ENCODE data around the gene PTGER1. TPM values are rescaled to one million over a fixed set of nuclear protein-coding genes. Genes with fewer than 3 reads are reported as not detected.

PTGER1 gene, protein sequence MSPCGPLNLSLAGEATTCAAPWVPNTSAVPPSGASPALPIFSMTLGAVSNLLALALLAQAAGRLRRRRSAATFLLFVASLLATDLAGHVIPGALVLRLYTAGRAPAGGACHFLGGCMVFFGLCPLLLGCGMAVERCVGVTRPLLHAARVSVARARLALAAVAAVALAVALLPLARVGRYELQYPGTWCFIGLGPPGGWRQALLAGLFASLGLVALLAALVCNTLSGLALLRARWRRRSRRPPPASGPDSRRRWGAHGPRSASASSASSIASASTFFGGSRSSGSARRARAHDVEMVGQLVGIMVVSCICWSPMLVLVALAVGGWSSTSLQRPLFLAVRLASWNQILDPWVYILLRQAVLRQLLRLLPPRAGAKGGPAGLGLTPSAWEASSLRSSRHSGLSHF
- under 1 TPM; 0.32 to 0.47 TPM for polyA plus RNA-seq

GRCh38 chr19:14475251-14476073 lies at the start of gene PTGER1:
PTGER1 (minus strand) TSS chr19:14475354; CDS start chr19:14474320, 1,034 bp downstream.
- H3K4me1 ChIP-seq (ENCODE audit: control insufficient read depth in 2 of 2, insufficient read depth in 2 of 2, low read length in 1 of 2) = peaks cover 0 to 32% of the 10 kb centered on the region in 2 donors
- H3K4me3 ChIP-seq (ENCODE audit: low read depth in 1 of 2, low read length in 2 of 2) = peak within 1 kb of the TSS in 1 of 2 donors; percentile 7
- H3K27me3 ChIP-seq (ENCODE audit: control insufficient read depth in 1 of 2, insufficient read depth in 2 of 2, low read length in 2 of 2) = peaks cover 0 to 2% of the 10 kb centered on the region in 2 donors
- H3K9me3 ChIP-seq (ENCODE audit: control insufficient read depth in 2 of 2, insufficient read depth in 1 of 2, low read depth in 1 of 2, low read length in 1 of 2) = no peaks in the 10 kb centered on the region
- H3K36me3 ChIP-seq (ENCODE audit: control insufficient read depth in 2 of 2, insufficient read depth in 2 of 2, low read length in 1 of 2) = peaks cover 8 to 27% of the 10 kb centered on the region in 2 donors
- 6 to 9% methylated on average over 33 of the region's 33 CpGs for WGBS, 2 donors
- peak within 1 kb of the TSS; percentile 51 to 59 for H3K27ac ChIP-seq (ENCODE audit: low read depth in 2 of 2, low read length in 1 of 2)

- Histone ChIP-seq H3K27ac (ENCODE audit: low read depth in 2 of 2, low read length in 1 of 2) (peak overlapping the region; percentile 96 to 98), H3K4me1 (ENCODE audit: control insufficient read depth in 2 of 2, insufficient read depth in 2 of 2, low read length in 1 of 2) (peaks cover 3% of the 10 kb centered on the region in 2 donors)
- WGBS, 2 donors = 91 to 93% methylated on average over 4 of the region's 4 CpGs
Observed at GRCh38 chr19:14520543-14520942, 45.4 kb upstream of the PTGER1 start.

DNA sequence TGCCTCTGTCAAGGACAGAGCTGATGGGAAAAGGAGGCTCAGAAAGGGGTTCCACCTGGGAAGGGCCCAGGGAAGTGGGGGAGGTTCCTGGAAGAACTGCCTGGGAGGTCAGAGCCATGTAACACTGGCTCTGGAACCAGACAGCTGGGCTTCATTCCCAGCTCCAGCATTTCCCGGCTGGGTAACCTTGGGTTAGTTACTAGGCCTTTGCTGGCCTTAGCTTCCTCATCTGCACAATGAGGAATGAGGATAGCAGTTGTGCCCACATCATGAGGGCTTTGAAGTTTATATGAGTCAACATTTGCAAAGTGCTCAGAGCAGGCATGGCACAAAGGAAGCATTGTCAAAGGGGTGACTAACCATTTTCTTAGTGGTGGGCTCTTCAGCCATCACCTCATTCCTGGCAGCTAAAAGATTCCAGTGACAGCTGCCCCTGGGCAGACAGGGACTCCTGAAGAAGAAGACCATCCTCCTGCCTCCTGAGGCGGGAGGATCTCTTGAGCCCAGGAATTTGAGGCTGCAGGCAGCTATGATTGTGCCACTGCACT lies 44.8 kb upstream of the PTGER1 start:
- Histone ChIP-seq H3K4me1 (ENCODE audit: control insufficient read depth in 2 of 2, insufficient read depth in 2 of 2, low read length in 1 of 2) (peaks cover 3% of the 10 kb centered on the region in 2 donors), H3K4me3 (ENCODE audit: low read depth in 1 of 2, low read length in 2 of 2) (no peak overlapping the region), H3K27ac (ENCODE audit: low read depth in 2 of 2, low read length in 1 of 2) (peak overlapping the region; percentile 96 to 98), H3K36me3 (ENCODE audit: control insufficient read depth in 2 of 2, insufficient read depth in 2 of 2, low read length in 1 of 2) (peaks cover 2 to 14% of the 10 kb centered on the region in 2 donors), H3K27me3 (ENCODE audit: control insufficient read depth in 1 of 2, insufficient read depth in 2 of 2, low read length in 2 of 2) (no peaks in the 10 kb centered on the region), H3K9me3 (ENCODE audit: control insufficient read depth in 2 of 2, insufficient read depth in 1 of 2, low read depth in 1 of 2, low read length in 1 of 2) (no peaks in the 10 kb centered on the region)
- 44 to 46% methylated on average over 2 of the region's 2 CpGs for WGBS, 2 donors

More at GRCh38 chr19:14520543-14520942, 45.4 kb upstream of the PTGER1 start:
- Histone ChIP-seq H3K27me3 (ENCODE audit: control insufficient read depth in 1 of 2, insufficient read depth in 2 of 2, low read length in 2 of 2) (no peaks in the 10 kb centered on the region), H3K9me3 (ENCODE audit: control insufficient read depth in 2 of 2, insufficient read depth in 1 of 2, low read depth in 1 of 2, low read length in 1 of 2) (no peaks in the 10 kb centered on the region), H3K4me3 (ENCODE audit: low read depth in 1 of 2, low read length in 2 of 2) (no peak overlapping the region), H3K36me3 (ENCODE audit: control insufficient read depth in 2 of 2, insufficient read depth in 2 of 2, low read length in 1 of 2) (peaks cover 2 to 10% of the 10 kb centered on the region in 2 donors)

GRCh38 chr19:14519245-14519859 lies 44.2 kb upstream of the PTGER1 start:
- no peaks in the 10 kb centered on the region for H3K27me3 ChIP-seq (ENCODE audit: control insufficient read depth in 1 of 2, insufficient read depth in 2 of 2, low read length in 2 of 2)
- H3K4me1 ChIP-seq (ENCODE audit: control insufficient read depth in 2 of 2, insufficient read depth in 2 of 2, low read length in 1 of 2) = peaks cover 3 to 6% of the 10 kb centered on the region in 2 donors
- WGBS, 2 donors = 87 to 89% methylated on average over 22 of the region's 22 CpGs
- peak overlapping the region; percentile 96 to 98 for H3K27ac ChIP-seq (ENCODE audit: low read depth in 2 of 2, low read length in 1 of 2)
- H3K9me3 ChIP-seq (ENCODE audit: control insufficient read depth in 2 of 2, insufficient read depth in 1 of 2, low read depth in 1 of 2, low read length in 1 of 2) = no peaks in the 10 kb centered on the region
- no peak overlapping the region for H3K4me3 ChIP-seq (ENCODE audit: low read depth in 1 of 2, low read length in 2 of 2)
- H3K36me3 ChIP-seq (ENCODE audit: control insufficient read depth in 2 of 2, insufficient read depth in 2 of 2, low read length in 1 of 2) = peaks cover 7 to 19% of the 10 kb centered on the region in 2 donors

DNA sequence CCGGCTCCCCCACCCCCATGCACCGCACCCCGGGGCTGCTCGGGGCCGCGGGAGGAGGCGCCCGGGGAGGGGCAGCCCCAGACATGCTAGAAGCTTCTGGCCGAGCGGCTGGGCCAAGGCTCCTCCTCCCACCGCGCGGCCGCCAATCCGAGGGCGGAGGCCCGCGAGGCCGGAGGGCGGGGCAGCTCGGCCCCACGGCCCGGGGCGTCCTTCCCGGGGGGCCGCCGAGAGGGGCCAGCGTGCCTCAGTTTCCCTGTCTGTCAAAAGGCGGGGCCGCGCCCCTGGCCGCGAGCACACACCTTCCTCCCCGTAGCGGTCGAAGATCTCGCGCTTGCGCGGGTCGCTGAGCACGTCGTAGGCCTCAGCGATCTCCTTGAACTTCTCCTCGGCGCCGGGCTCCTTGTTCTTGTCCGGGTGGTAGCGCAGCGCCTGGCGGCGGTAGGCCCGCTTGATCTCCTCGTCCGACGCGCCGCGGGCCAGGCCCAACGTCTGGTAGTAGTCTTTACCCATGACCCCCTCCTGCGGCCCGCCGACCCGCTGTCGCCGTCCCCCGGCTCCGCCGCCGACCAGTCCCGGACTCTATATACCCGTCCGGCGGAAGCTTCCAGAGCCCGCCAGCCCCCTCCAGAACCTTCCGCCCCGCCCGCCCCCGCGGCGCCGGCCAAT lies 42.8 kb upstream of the PTGER1 start, which contains the start of gene DNAJB1:
Gene DNAJB1 (minus strand): TSS at position 558 of the 666 bp plus-strand sequence. CDS start 48 bp downstream, at position 510.
- H3K36me3 ChIP-seq (ENCODE audit: control insufficient read depth in 2 of 2, insufficient read depth in 2 of 2, low read length in 1 of 2) = peaks cover 10 to 22% of the 10 kb centered on the region in 2 donors
- peak within 1 kb of the TSS; percentile 98 to 99 for H3K27ac ChIP-seq (ENCODE audit: low read depth in 2 of 2, low read length in 1 of 2)
- 0 to 1% methylated on average over 68 to 81 of the region's 82 CpGs for WGBS, 2 donors
- peaks cover 3 to 6% of the 10 kb centered on the region in 2 donors for H3K4me1 ChIP-seq (ENCODE audit: control insufficient read depth in 2 of 2, insufficient read depth in 2 of 2, low read length in 1 of 2)
- H3K27me3 ChIP-seq (ENCODE audit: control insufficient read depth in 1 of 2, insufficient read depth in 2 of 2, low read length in 2 of 2) = no peaks in the 10 kb centered on the region
- no peaks in the 10 kb centered on the region for H3K9me3 ChIP-seq (ENCODE audit: control insufficient read depth in 2 of 2, insufficient read depth in 1 of 2, low read depth in 1 of 2, low read length in 1 of 2)
- H3K4me3 ChIP-seq (ENCODE audit: low read depth in 1 of 2, low read length in 2 of 2) = peak within 1 kb of the TSS; percentile 94 to 95

- H3K4me1 ChIP-seq (ENCODE audit: control insufficient read depth in 2 of 2, insufficient read depth in 2 of 2, low read length in 1 of 2) = peaks cover 3 to 6% of the 10 kb centered on the region in 2 donors
- H3K27ac ChIP-seq (ENCODE audit: low read depth in 2 of 2, low read length in 1 of 2) = peak overlapping the region; percentile 98 to 99
- H3K36me3 ChIP-seq (ENCODE audit: control insufficient read depth in 2 of 2, insufficient read depth in 2 of 2, low read length in 1 of 2) = peaks cover 10 to 22% of the 10 kb centered on the region in 2 donors
- H3K9me3 ChIP-seq (ENCODE audit: control insufficient read depth in 2 of 2, insufficient read depth in 1 of 2, low read depth in 1 of 2, low read length in 1 of 2) = no peaks in the 10 kb centered on the region
- WGBS, 2 donors = 0% methylated on average over 27 to 32 of the region's 32 CpGs
- H3K27me3 ChIP-seq (ENCODE audit: control insufficient read depth in 1 of 2, insufficient read depth in 2 of 2, low read length in 2 of 2) = no peaks in the 10 kb centered on the region
- H3K4me3 ChIP-seq (ENCODE audit: low read depth in 1 of 2, low read length in 2 of 2) = peak overlapping the region; percentile 94 to 95
Observed at GRCh38 chr19:14517446-14517839, 42.3 kb upstream of the PTGER1 start.

GRCh38 chr19:14516746-14517438 lies 41.7 kb upstream of the PTGER1 start:
- Histone ChIP-seq H3K27me3 (ENCODE audit: control insufficient read depth in 1 of 2, insufficient read depth in 2 of 2, low read length in 2 of 2) (no peaks in the 10 kb centered on the region), H3K27ac (ENCODE audit: low read depth in 2 of 2, low read length in 1 of 2) (peak overlapping the region; percentile 98 to 99), H3K4me3 (ENCODE audit: low read depth in 1 of 2, low read length in 2 of 2) (peak overlapping the region; percentile 94 to 95), H3K9me3 (ENCODE audit: control insufficient read depth in 2 of 2, insufficient read depth in 1 of 2, low read depth in 1 of 2, low read length in 1 of 2) (no peaks in the 10 kb centered on the region), H3K36me3 (ENCODE audit: control insufficient read depth in 2 of 2, insufficient read depth in 2 of 2, low read length in 1 of 2) (peaks cover 10 to 22% of the 10 kb centered on the region in 2 donors), H3K4me1 (ENCODE audit: control insufficient read depth in 2 of 2, insufficient read depth in 2 of 2, low read length in 1 of 2) (peaks cover 3 to 6% of the 10 kb centered on the region in 2 donors)
- WGBS, 2 donors = 14 to 15% methylated on average over 22 of the region's 22 CpGs

GRCh38 chr19:14516048-14516534 lies 40.9 kb upstream of the PTGER1 start:
- Histone ChIP-seq H3K9me3 (ENCODE audit: control insufficient read depth in 2 of 2, insufficient read depth in 1 of 2, low read depth in 1 of 2, low read length in 1 of 2) (no peaks in the 10 kb centered on the region), H3K27ac (ENCODE audit: low read depth in 2 of 2, low read length in 1 of 2) (peak overlapping the region; percentile 72 to 98), H3K27me3 (ENCODE audit: control insufficient read depth in 1 of 2, insufficient read depth in 2 of 2, low read length in 2 of 2) (no peaks in the 10 kb centered on the region), H3K36me3 (ENCODE audit: control insufficient read depth in 2 of 2, insufficient read depth in 2 of 2, low read length in 1 of 2) (peaks cover 10 to 22% of the 10 kb centered on the region in 2 donors), H3K4me3 (ENCODE audit: low read depth in 1 of 2, low read length in 2 of 2) (peak overlapping the region; percentile 94 to 95), H3K4me1 (ENCODE audit: control insufficient read depth in 2 of 2, insufficient read depth in 2 of 2, low read length in 1 of 2) (peaks cover 3 to 6% of the 10 kb centered on the region in 2 donors)
- 41 to 51% methylated on average over 15 of the region's 15 CpGs for WGBS, 2 donors
